ENCODE data around the gene OR10A3. TPM values are rescaled to one million over a fixed set of nuclear protein-coding genes. Genes with fewer than 3 reads are reported as not detected.

OR10A3 gene
- total RNA-seq, 1 donor from 2014 or later = not detected

DNA sequence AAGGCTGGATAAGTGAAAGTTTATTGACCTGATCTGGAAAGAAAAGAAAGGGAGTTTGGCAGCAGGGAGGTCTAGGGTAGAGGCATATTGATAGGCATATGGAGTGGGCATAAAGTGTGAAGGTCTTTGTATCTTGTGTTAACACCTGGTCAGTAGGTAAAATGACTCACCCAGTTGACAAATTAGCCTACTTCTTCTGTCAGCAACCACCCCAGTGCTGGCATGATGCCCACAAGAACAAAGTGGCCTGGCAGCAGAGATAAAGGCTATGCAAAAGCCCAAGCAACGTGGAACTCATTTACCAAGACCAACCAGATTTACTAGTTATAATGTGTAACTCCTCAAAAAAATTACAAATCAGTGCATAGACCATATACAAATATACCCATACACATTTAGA lies 4.9 kb downstream of the OR10A3 start:
- DNase-seq = no peak

- no peak for DNase-seq
These were observed 10.3 kb downstream of the OR10A3 start, which contains the start of gene OR10A6 for GRCh38 chr11:7931168-7931567. TSS of gene OR10A6 (minus strand) at chr11:7931268. CDS start at chr11:7928662, 2,606 bp downstream.

DNA sequence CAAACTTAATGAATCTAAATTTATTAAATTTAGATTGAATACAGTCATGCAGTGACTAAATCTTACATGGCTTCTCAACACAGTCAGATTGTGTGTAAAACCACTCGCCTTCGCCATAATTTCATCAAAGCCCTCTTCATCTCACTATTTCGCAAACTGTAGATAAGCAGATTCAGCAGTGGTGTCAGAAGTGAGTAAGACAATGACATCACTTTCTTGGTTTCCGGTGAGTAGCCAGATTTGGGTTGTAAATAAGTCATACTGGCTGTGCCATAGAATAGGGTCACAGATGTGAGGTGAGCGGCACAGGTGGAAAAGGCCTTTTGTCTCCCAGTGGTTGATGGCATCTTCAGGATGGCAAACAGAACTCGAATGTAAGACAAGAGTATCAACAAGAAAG lies 13.9 kb downstream of the OR10A3 start:
- no peak for DNase-seq

GRCh38 chr11:7924536-7924935 lies 17.0 kb downstream of the OR10A3 start:
- no peak for DNase-seq

DNA sequence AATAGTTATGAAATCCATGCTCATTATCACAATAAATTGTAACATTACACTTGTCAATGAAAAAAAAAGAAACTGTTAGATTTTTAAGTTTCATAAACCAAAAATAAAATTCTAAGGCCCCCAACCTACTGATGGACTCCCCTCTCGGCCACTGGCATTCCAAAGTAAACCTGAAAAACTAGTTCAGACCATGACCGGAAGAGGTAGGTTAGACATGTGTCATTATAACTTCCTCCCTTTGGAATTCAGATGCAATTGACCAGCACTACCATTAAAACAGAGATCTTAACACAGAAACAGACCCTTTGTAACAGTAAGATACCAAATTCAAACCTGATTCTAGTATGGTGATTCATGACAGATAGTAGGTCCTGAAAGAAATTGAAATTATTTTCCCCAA lies 23.4 kb downstream of the OR10A3 start:
- no peak for DNase-seq

DNA sequence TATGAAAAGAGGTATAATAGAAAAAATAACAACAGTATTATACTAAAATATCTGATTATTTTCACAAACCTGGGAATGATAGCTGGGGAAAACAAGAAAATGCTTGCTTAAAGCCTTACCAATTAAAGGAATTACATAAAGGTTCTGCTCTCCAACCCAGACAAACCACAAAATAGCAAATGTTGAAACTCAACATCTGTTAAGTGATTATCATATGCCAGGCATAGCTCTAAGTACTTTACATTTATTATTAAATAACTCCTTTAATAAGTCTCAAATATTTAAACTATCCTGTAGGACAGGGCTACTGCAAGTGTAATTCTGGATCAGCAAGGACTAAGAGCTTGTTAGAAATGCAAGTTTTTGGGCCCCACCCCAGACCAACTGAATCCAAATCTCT lies 30.5 kb downstream of the OR10A3 start:
- DNase-seq = no peak

DNA sequence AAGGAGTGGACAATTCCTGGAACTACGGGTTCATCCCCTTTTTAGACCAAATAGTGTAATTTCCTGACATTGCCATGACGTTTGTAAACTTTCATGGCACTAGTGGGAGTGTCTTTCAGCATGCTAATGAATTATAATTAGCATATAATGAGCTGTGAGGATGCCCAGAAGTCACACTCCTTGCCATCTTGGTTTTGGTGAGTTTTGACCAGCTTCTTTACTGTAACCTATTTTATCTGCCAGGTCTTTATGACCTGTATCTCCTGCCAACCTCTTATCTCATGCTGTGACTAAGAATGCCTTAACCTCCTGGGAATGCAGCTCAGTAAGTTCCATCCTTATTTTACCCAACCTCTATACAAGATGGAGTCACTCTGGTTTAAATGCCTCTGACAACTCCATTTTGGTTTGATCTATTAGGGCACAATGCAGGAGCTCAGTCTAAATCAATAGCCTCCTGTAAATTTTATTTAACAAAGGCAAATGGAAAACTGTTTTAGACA lies 31.2 kb downstream of the OR10A3 start:
- no peak for DNase-seq

DNA sequence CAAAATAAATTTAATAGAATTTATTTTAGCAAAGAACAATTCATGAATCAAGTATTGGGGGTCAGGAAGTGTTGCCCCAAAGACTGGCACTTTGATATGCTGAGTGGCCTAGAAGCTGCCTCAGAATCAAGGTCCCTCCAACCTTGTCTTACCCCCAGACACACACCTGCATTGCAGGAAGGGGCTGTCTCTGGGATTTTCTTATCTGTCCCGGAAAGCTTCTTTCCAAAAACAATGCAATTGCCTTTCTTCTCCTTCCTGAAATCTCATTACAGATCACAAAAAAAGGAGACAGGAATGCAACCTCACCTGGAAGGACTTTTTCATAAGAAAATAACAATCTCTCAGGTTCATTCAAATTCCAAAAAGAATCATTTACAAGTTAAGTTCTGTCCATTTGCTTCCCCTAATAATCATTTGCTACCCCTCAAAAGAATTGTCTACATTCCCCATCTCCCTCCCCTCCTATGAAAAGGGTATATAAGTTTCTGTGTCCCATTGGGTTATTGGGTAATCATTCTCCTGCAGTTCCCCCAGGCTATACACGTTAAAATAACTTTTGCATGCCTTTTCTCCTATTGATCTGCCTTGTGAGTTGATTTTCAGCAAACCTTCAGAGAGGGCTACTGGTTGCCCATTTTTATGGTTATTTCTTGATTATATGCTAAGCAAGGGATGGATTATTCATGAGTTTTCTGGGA lies 31.8 kb downstream of the OR10A3 start:
- DNase-seq = no peak

GRCh38 chr11:7907121-7907520 lies 34.4 kb downstream of the OR10A3 start:
- no peak for DNase-seq

DNA sequence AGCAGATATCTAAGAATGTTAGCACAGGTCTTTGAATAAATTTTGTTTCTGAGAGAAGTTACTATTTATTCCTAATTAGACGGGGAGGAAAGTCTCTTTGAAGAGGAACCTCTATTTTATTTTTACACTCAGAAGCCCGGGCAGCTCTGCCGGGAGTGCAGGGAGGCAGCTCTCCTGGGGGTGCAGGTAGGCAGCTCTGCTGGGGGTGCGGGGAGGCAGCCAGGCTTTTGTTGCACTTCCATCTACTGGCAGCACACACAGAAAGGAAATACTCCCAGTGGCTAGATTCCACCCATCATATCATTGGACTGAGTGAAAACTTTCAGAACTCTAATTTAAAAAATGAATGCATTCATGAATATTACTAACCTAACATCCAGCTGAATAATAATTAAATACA lies 35.0 kb downstream of the OR10A3 start:
- no peak for DNase-seq

DNA sequence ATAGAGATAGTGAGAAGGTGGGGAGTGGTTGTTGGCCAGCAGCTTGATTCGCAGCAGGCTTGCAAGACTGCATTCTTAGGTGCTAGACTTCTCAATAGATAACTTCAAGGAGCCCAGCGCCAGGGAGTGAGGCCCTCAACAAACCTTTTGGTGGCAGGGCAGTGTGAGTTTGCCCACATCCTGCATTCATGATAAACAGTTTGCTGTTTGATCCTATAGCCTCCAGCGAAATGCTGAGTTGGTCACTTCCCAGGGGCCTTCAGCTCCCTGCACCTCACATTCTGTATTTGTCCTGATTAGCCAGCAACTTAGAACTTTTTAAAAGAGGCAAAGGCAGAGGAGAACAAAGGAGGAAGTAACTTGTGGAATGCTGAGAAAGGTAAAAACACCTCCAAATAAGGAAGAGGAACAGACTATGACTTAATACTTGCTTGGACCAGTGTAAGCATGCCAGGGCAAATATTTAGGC lies 35.5 kb downstream of the OR10A3 start:
- DNase-seq = no peak

DNA sequence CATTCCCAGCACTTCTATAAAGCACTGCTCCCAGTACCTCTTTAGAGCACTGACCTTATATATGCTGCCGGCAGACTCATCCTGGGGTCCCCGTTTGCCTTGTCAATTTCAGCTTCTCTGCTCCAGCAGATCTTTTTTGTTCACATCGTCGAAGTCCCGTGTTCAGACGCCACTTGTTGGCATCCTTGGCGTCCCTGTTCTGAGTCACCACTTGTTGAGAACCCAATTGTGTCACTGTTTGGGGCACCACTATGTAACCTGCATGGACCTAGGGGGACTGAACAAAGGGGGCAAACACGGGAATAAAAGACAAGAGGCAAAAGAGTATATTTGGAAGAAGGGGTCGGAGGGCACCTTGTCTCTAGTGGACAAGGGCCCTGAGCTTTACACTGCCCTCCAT lies 36.0 kb downstream of the OR10A3 start:
- no peak for DNase-seq

DNA sequence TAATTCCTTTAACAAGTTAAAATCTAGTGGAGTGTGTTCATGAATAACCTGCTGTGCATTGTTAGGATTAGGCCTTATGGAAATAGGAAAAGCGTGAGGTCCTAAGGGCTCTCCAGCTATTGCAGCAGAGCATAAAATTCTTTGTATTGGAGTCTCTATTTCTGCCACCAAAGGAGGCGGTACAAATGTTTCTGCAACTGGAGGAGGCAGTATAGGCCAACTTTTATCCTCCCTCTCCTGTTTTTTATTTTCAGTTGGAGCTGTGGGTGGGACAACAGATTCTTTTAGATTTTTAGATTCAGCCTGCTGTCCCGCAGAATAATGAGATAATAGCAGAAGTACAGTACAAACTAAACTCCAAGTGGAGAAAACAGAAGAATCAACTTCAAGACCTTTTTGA lies 36.6 kb downstream of the OR10A3 start:
- peak; percentile 17 for DNase-seq

- no peak for DNase-seq
These were observed 37.6 kb downstream of the OR10A3 start for GRCh38 chr11:7903940-7904339.

- DNase-seq = no peak
These were observed 40.1 kb downstream of the OR10A3 start for GRCh38 chr11:7901319-7901854.

DNA sequence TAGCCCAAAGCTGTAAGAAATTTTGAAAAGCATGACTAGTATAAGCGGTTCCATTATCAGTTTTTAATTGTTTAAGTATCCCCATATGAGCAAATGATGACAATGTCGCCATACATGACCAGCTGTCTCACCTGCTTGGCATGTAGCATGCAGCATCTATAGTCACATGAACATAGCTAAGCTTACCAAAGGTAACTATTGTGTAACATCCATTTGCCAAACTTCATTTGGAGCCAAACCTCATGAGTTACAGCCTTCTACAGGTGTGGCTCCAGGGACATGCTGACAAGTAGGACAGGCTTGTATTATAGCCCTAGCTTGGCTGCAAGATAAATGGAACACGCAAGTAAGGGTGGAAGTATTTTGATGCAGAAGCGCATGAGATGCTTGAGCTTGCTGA lies 40.8 kb downstream of the OR10A3 start:
- no peak for DNase-seq

GRCh38 chr11:7899418-7899817 lies 42.1 kb downstream of the OR10A3 start:
- no peak for DNase-seq

DNA sequence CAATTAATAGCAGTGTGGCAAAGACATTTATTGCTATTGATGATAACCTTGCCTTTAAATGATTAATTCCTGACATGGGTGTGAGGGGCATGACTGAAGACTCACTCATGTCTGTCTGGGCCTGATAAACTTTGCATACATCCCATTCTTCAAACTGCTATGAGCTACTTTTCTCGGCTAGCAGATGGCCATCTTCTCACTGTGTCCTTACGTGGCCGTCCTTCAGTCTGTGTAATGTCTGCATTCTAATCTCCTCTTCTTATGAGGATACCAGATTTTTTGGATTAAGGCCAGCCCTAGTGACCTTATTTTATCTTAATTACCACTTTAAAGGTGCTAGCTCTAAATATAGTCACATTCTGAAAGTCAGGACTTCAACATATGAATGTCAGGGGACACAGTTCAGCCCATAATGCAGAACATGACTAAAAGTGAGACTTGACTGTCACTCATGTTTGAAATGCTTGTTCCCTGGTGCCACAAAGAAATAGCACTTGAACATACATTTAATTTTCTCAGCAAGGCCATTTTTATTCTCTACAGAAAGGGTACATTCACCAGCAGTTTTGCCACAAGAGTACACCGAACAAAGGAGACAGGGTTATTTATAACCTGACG lies 42.7 kb downstream of the OR10A3 start:
- no peak for DNase-seq

GRCh38 chr11:7896009-7896785 lies 45.3 kb downstream of the OR10A3 start:
- no peak for DNase-seq

- DNase-seq = no peak
These were observed 47.3 kb downstream of the OR10A3 start for GRCh38 chr11:7894251-7894650.

GRCh38 chr11:7893796-7894195 lies 47.7 kb downstream of the OR10A3 start:
- DNase-seq = no peak

DNA sequence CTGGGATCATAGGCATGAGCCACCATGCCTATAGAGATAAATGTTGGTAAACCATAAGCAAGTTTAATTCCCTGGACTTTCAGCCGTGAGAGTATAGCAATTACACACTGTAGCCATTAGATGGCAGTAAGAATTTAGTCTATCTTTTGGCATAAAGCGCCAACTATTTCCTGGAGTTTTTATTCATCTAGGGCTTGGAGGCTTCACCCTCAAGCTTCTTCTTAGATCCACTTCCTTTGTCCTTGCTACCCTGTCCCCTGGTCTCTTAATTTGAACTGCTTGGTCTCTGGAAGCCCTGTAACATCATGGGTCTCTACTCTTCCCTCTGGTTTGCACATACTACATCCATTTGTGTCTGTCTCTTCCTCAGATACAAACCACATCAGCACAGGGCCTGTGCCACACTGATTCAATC lies 48.7 kb downstream of the OR10A3 start:
- DNase-seq = peak; percentile 56

Data from tongue (tissue), 2 donors.